ENCODE data around the gene TRPM2.
"Not testable (repeated sequence)": the region's sequence is repeated elsewhere in the genome, so short reads cannot be mapped to it uniquely, and the experiment has no call there.

TRPM2 gene

DNA sequence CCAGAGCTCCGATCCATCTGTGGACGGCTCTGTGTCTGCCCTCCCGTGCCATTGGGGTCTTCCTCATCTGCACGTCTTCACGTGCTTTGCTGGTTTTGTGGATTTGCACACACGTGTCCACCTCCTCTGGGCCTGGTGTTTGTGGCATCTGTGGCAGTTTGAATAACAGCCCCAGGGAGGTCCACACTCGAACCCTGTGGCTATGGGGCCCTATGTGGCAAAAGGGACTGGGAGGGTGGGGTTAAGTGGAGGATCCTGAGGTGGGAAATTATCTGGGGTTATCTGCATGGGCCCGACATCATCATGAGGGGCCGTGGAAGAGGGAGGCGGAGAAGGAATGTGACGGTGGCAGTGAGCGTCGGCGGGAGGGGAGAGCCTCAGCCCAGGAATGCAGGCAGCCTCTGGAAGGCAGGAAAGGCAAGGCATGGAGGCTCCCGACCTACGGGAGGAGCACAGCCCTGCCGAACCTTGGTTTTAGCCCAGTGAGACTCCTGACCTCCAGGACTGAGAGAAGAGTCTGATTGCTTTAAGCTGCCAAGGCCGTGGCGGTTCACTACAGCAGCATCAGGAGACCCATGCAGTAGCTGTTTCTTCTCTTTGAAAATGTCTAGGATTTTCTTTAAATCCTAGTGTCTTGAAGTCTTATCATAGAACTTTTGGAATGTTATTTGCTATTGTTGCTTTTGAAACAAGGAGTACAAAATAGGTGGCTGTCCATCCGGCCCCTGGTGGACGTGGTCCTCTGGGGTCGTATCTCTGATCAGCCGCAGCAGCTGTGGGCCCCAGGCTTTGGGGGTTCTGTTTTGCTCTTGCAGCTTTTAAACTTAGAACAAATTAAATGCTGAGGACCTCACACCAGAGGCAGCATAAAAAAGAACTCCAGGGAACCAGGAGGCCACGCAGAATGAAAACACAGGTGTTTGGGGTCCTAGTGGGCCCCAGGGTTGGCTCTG, 61.9 kb downstream of the TRPM2 start:
- DNase-seq (ENCODE audit: low spot score) = no peak

GRCh38 chr21:44416193-44416592, 62.8 kb downstream of the TRPM2 start:
- DNase-seq (ENCODE audit: low spot score) = no peak

GRCh38 chr21:44417621-44418107, 64.2 kb downstream of the TRPM2 start:
- not testable (repeated sequence) for DNase-seq (ENCODE audit: low spot score)

DNA sequence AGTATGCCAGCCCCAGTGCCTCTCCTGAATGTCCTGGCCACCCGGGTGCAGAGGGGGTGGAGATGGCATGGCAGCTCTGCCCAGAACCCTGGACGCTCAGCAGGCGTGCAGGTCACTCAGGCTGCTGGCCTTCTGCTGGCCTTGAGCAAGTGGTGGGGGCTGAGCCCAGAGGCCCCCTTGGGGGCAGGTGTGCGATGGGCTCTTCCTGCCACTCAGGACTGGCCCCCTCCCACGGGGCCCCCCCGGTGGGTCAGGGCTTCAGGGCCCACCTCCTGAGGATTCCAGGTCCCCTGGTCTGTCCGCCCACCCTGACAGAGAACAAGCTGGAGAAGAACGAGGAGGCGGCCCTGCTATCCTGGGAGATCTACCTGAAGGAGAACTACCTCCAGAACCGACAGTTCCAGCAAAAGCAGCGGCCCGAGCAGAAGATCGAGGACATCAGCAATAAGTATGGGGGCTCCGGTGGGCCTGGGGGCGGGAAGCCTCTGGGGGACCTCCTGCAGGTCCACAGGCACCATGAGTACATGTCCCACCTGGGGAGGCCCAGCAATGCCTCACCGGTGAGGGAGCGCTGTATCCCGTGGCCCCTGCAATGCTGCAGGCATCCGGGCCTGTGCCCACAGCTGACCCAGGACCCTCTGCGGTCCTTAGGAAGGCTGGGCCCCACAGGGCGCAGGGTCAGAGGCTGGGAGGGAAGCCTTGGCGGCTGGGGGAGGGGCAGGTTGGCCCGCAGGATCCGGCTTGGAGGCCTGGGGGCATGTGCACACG, 64.9 kb downstream of the TRPM2 start:
- DNase-seq (ENCODE audit: low spot score) = no peak

- no peak for DNase-seq (ENCODE audit: low spot score)
These were observed 65.4 kb downstream of the TRPM2 start for GRCh38 chr21:44418876-44419230.

- no peak for DNase-seq (ENCODE audit: low spot score)
These were observed 66.3 kb downstream of the TRPM2 start for GRCh38 chr21:44419679-44420078.

DNA sequence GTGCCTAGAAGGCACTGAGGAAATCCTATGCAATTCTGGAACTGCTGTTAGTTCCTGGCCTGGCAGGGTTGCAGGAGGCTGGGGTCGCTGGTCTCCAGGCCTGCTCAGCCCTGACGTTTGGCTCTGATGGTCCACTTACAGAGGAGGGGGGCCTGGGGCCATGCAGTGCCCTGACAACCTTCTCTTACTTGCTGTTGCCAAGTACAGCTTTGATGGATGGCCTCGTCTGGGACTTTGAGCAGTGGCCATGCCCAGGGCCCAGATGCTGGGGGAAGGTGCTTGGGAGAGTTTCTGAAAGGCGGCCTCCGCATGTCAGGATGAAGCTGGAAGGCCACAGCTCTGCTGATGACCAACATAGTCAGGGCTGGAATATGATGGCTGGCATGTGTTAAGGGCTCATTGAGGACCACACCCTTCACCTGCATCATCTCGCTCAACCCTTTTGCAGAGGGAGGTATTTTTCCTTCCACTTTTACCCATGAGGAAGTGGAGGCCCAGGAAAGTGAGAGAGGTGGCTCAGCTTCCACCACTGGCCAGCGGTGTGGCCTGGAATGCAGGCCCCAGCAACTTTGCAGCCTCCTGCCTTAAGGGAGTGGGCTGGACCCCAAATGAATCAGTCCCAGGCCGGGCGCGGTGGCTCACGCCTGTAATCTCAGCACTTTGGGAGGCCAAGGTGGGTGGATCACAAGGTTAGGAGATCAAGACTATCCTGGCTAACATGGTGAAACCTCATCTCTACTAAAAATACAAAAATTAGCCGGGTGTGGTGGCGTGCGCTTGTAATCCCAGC, 67.2 kb downstream of the TRPM2 start:
- no peak for DNase-seq (ENCODE audit: low spot score)

GRCh38 chr21:44421901-44422840, 68.8 kb downstream of the TRPM2 start:
- no peak for DNase-seq (ENCODE audit: low spot score)

- DNase-seq (ENCODE audit: low spot score) = no peak
These were observed 69.9 kb downstream of the TRPM2 start for GRCh38 chr21:44423312-44423821.

GRCh38 chr21:44423941-44424607, 70.7 kb downstream of the TRPM2 start:
- no peak for DNase-seq (ENCODE audit: low spot score)

- DNase-seq (ENCODE audit: low spot score) = no peak
These were observed 71.3 kb downstream of the TRPM2 start for GRCh38 chr21:44424608-44425306.

DNA sequence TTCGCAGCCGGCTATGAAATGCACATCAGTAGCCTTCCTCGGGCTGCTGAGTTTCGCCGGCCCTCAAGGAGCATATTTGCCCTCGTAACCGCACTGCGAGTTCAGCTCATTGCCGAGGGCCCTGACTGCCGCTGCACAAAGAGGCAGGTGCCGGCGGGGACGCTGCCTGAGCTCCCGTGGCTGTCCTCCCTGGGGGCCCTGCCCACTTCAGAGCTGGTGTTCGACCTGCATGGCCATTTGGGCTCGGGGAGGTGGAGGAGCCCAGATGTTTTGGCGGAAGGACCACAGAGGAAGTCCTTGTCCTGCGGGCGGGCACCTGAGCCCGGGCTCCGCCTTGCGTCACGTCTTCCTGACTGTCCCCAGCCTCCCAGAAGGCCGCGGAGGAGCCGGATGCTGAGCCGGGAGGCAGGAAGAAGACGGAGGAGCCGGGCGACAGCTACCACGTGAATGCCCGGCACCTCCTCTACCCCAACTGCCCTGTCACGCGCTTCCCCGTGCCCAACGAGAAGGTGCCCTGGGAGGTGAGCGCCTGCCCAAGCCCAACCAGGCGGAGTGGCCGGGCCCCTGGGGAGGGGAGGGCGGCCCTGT, 72.0 kb downstream of the TRPM2 start:
- DNase-seq (ENCODE audit: low spot score) = no peak

GRCh38 chr21:44425895-44426662, 72.7 kb downstream of the TRPM2 start:
- no peak for DNase-seq (ENCODE audit: low spot score)

DNA sequence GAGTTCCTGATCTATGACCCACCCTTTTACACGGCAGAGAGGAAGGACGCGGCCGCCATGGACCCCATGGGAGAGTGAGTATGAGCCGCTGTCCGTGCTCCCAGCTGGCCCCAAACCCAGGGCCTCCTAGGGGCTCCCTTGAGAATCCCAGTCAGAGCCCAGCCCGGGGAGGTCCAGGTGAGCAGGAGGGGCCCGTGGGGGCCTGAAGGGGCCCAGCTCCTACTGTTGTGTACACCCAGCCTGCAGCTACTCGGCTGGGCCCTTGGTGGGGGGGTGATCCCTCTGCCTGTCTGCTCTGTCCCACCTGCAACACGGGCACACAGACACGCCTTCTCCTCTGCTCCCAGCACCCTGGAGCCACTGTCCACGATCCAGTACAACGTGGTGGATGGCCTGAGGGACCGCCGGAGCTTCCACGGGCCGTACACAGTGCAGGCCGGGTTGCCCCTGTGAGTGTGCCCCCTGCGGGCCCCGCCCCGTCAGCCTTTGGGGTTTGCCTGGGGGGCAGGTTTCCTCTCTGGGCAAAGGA, 73.3 kb downstream of the TRPM2 start:
- DNase-seq (ENCODE audit: low spot score) = no peak

DNA sequence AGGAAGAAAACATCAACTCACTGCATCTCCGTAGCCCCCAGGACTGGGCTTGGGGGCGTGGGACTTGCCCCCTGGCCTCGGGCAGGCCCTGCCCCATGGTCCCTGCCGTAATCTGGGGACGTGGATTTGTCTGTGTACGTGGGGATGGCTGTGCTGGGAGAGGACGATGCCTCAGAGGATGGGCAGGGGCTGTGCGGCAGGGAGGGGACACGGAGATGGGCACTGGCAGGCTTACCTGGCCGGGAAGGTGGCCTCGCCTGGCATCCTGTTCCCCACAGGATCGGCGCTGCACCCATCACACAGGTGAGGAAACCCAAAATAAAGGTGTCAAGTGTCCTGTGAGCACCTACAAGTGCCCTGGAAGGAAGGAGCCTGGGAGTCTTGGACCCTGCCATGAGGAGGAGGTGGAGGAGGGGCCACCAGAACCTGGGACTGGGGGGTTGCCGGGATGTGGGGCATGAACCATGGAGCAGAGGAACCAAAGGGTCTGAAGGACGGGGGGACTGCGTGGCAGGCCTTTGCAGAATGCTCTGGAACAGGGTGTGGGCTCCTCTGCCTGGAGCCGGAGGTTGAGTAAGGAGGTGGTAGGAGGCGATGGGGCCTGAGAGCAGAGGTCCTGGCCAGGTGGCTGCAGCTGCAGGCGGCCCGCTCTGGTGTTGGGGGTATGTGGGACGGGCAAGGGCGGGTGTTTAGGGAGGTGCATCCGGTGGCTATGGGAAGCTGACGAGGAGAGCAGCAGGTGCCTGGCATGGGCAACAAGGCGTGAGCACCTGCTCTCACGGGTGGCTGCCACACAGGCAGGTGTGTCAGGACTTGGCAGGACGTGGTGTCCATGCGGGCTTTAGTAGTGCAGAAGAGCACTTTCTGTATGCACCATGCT, 74.1 kb downstream of the TRPM2 start:
- DNase-seq (ENCODE audit: low spot score) = no peak

GRCh38 chr21:44428281-44428960, 75.0 kb downstream of the TRPM2 start:
- no peak for DNase-seq (ENCODE audit: low spot score)

GRCh38 chr21:44429894-44430293, 76.5 kb downstream of the TRPM2 start:
- no peak for DNase-seq (ENCODE audit: low spot score)
